GM12875 (cell line): Measurements from ENCODE around the gene HBG1.

ENCODE experiments used
- H3K4me3 ChIP-seq: one replicate; pipeline ENCODE4 v1.5.1; 2011; ENCODE audit warnings: low read depth, low read length, control low read depth
- TF ChIP-seq, protein P1 (sequence below): IDR thresholded peaks from 2 replicates; pipeline ENCODE4 v1.5.1; 2011; ENCODE audit warnings: low read depth, mild to moderate bottlenecking, control low read depth, inconsistent platforms, low read length, moderate library complexity, borderline replicate concordance; ENCODE audit not compliant: insufficient read depth

HBG1 gene

DNA sequence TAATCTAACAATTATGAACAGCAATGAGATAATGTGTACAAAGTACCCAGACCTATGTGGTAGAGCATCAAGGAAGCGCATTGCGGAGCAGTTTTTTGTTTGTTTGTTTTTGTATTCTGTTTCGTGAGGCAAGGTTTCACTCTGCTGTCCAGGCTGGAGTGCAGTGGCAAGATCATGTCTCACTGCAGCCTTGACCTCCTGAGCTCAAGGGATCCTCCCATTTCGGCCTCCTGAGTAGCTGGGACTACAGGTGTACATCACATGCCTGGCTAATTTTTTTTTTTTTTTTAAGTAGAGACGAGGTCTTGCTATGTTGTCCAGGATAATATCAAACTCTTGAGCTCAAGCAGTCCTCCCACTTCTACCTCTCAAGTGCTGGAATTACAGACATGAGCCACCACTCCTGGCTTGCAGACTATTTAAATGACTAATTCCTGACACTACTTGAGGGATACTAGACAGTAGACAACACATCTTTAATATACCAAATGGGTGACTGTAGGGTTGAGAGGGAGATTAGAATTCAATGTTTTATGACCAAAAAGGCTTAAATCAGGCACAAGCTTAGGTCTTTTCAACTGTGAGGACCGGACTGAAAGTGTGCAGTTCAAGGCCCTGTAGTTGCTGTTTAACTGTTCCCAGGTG is 39.4 kb upstream of the HBG1 start:
- H3K4me3 ChIP-seq = no peak overlapping the region
- TF ChIP-seq, protein P1, sequence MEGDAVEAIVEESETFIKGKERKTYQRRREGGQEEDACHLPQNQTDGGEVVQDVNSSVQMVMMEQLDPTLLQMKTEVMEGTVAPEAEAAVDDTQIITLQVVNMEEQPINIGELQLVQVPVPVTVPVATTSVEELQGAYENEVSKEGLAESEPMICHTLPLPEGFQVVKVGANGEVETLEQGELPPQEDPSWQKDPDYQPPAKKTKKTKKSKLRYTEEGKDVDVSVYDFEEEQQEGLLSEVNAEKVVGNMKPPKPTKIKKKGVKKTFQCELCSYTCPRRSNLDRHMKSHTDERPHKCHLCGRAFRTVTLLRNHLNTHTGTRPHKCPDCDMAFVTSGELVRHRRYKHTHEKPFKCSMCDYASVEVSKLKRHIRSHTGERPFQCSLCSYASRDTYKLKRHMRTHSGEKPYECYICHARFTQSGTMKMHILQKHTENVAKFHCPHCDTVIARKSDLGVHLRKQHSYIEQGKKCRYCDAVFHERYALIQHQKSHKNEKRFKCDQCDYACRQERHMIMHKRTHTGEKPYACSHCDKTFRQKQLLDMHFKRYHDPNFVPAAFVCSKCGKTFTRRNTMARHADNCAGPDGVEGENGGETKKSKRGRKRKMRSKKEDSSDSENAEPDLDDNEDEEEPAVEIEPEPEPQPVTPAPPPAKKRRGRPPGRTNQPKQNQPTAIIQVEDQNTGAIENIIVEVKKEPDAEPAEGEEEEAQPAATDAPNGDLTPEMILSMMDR = no peak

DNA sequence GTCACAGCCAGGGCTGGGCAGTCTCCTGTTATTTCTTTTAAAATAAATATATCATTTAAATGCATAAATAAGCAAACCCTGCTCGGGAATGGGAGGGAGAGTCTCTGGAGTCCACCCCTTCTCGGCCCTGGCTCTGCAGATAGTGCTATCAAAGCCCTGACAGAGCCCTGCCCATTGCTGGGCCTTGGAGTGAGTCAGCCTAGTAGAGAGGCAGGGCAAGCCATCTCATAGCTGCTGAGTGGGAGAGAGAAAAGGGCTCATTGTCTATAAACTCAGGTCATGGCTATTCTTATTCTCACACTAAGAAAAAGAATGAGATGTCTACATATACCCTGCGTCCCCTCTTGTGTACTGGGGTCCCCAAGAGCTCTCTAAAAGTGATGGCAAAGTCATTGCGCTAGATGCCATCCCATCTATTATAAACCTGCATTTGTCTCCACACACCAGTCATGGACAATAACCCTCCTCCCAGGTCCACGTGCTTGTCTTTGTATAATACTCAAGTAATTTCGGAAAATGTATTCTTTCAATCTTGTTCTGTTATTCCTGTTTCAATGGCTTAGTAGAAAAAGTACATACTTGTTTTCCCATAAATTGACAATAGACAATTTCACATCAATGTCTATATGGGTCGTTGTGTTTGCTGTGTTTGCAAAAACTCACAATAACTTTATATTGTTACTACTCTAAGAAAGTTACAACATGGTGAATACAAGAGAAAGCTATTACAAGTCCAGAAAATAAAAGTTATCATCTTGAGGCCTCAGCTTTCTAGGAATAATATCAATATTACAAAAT is 38.6 kb upstream of the HBG1 start:
- TF ChIP-seq, protein P1 = no peak
- H3K4me3 ChIP-seq = no peak overlapping the region

DNA sequence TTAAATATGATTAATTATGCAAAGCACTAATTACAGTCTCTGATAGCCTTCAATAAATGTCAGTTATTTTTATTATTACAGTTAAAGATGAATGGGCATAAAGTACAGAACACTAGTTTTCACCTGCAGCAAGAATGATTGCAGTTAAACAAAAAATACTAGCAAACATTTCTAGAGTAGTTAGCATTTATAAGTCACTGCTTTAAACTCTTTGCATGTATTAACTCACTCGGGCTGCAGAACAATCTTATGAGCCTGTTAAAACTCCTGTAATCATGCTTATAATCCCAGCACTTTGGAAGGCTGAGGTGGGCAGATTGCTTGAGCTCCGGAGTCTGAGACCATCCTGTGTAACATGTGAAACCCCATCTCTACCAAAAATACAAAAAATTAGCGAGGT is 37.2 kb upstream of the HBG1 start:
- H3K4me3 ChIP-seq = no peak overlapping the region
- TF ChIP-seq, protein P1 = no peak

- no peak overlapping the region for H3K4me3 ChIP-seq
Measured at GRCh38 chr11:5286351-5286750, 36.7 kb upstream of the HBG1 start.

GRCh38 chr11:5285703-5286340 is 36.2 kb upstream of the HBG1 start:
- TF ChIP-seq, protein P1 = no peak
- H3K4me3 ChIP-seq = no peak overlapping the region

More at GRCh38 chr11:5286351-5286750, 36.7 kb upstream of the HBG1 start:
- TF ChIP-seq, protein P1 = no peak

DNA sequence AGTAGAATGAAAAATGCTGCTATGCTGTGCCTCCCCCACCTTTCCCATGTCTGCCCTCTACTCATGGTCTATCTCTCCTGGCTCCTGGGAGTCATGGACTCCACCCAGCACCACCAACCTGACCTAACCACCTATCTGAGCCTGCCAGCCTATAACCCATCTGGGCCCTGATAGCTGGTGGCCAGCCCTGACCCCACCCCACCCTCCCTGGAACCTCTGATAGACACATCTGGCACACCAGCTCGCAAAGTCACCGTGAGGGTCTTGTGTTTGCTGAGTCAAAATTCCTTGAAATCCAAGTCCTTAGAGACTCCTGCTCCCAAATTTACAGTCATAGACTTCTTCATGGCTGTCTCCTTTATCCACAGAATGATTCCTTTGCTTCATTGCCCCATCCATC is 35.0 kb upstream of the HBG1 start:
- TF ChIP-seq, protein P1 = no peak
- no peak overlapping the region for H3K4me3 ChIP-seq

DNA sequence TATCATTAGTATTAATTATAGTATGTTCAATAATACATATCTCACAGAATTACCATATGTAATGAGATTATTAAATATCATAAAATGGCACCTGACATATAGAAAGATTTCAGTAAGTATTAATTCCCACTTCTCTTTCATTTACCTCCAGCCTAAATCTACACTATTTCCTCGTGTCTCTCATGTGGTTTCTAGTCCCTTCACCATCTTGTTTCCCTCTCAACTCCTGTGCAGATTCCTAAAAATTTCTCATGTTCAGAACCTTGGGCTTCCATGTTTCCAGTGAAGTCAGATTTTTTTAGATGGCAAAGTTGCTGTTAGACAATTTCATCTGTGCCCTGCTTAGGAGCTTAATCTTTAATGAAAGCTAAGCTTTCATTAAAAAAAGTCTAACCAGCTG is 34.2 kb upstream of the HBG1 start:
- TF ChIP-seq, protein P1 = no peak
- H3K4me3 ChIP-seq = no peak overlapping the region
